Tibial artery (tissue), 4 donors: ENCODE results near the gene ASAP2.

Source experiments
- DNase-seq, 2 donors: peaks; one replicate each; pipeline ENCODE4 v3.0.0-alpha.2; 2019
- H3K27ac ChIP-seq, 2 donors: fragments of 200-600 bp; sonication (generic) in 1 of 2; 1 replicate in 1 of 2; 2 replicates in 1 of 2; pipeline ENCODE4 v1.5.1; 2018 to 2019; ENCODE audit warnings: mild to moderate bottlenecking in 1 of 2
- H3K27me3 ChIP-seq, 2 donors: fragments of 200-600 bp; sonication (generic) in 1 of 2; one replicate each; pipeline versions ENCODE4 v1.5.1 to v1.6.0; 2016 to 2019
- H3K36me3 ChIP-seq, 3 donors: fragments of 200-600 bp; sonication (generic) in 2 of 3; one replicate each; pipeline ENCODE4 v1.5.1; 2016 to 2019; ENCODE audit warnings: mild to moderate bottlenecking in 2 of 3
- H3K4me1 ChIP-seq, 4 donors: fragments of 200-600 bp; sonication (generic) in 2 of 4; 1 replicate in 3 of 4; 2 replicates in 1 of 4; pipeline ENCODE4 v1.5.1; 2016 to 2019
- H3K4me3 ChIP-seq, 2 donors: fragments of 200-600 bp; sonication (generic) in 1 of 2; 1 replicate in 1 of 2; 2 replicates in 1 of 2; pipeline ENCODE4 v1.5.1; 2018 to 2019; ENCODE audit warnings: mild to moderate bottlenecking in 2 of 2
- H3K9me3 ChIP-seq, 3 donors: fragments of 200-600 bp; sonication (generic) in 1 of 3; one replicate each; pipeline ENCODE4 v1.5.1; 2016 to 2019
- CTCF ChIP-seq, 2 experiments: fragments of 200-600 bp in 1 of 2; fragments of 450-650 bp in 1 of 2; IDR thresholded peaks; one replicate each; pipeline ENCODE4 v1.5.1; 2017 to 2019; ENCODE audit warnings: antibody characterized with exemption in 2 of 2, mild to moderate bottlenecking in 1 of 2, moderate library complexity in 1 of 2
- intact Hi-C: fragments of 100-400 bp; cut with DNase I; formaldehyde crosslinking; loops from one replicate; pipeline ENCODE4 v1.15.0; 2023; ENCODE audit warnings: low total_unique reads

Gene ASAP2

GRCh38 chr2:9228088-9228751, 21.6 kb downstream of the ASAP2 start:
- no peak for TF ChIP-seq CTCF (IDR thresholded peaks at IDR 0.05)
- H3K4me3 ChIP-seq = no peak overlapping the region
- no peaks in the 10 kb centered on the region for H3K36me3 ChIP-seq
- H3K4me1 ChIP-seq = peaks cover 0 to 73% (median 45%) of the 10 kb centered on the region in 4 donors
- no peak for DNase-seq
- no peak overlapping the region for H3K27ac ChIP-seq
- no peaks in the 10 kb centered on the region for H3K9me3 ChIP-seq
- no peaks in the 10 kb centered on the region for H3K27me3 ChIP-seq
- intact Hi-C loops = no loop called here

GRCh38 chr2:9228781-9229469, 22.3 kb downstream of the ASAP2 start:
- no peak for TF ChIP-seq CTCF (IDR thresholded peaks at IDR 0.05)
- peaks cover 0 to 73% (median 45%) of the 10 kb centered on the region in 4 donors for H3K4me1 ChIP-seq
- H3K4me3 ChIP-seq = no peak overlapping the region
- no peaks in the 10 kb centered on the region for H3K9me3 ChIP-seq
- no peak for DNase-seq
- no peaks in the 10 kb centered on the region for H3K36me3 ChIP-seq
- peak overlapping the region in 1 of 2 donors; percentile 70 for H3K27ac ChIP-seq
- H3K27me3 ChIP-seq = no peaks in the 10 kb centered on the region
- intact Hi-C loops = no loop called here

- Histone ChIP-seq H3K27me3 (no peaks in the 10 kb centered on the region), H3K4me1 (peaks cover 0 to 74% (median 48%) of the 10 kb centered on the region in 4 donors), H3K9me3 (no peaks in the 10 kb centered on the region), H3K27ac (peak overlapping the region in 1 of 2 donors; percentile 70), H3K36me3 (no peaks in the 10 kb centered on the region), H3K4me3 (no peak overlapping the region)
- intact Hi-C loops = no loop called here
- no peak for DNase-seq
- no peak for TF ChIP-seq CTCF (IDR thresholded peaks at IDR 0.05)
Observed at GRCh38 chr2:9229470-9229820, 22.8 kb downstream of the ASAP2 start.

GRCh38 chr2:9230051-9230802, 23.6 kb downstream of the ASAP2 start:
- no peaks in the 10 kb centered on the region for H3K27me3 ChIP-seq
- peaks cover 0 to 82% (median 56%) of the 10 kb centered on the region in 4 donors for H3K4me1 ChIP-seq
- TF ChIP-seq CTCF (IDR thresholded peaks at IDR 0.05) = no peak
- no peaks in the 10 kb centered on the region for H3K9me3 ChIP-seq
- DNase-seq = no peak
- H3K4me3 ChIP-seq = no peak overlapping the region
- H3K27ac ChIP-seq = peak overlapping the region; percentile 70 to 72
- intact Hi-C loops = no loop called here
- H3K36me3 ChIP-seq = no peaks in the 10 kb centered on the region

- Histone ChIP-seq H3K9me3 (no peaks in the 10 kb centered on the region), H3K4me1 (peaks cover 0 to 82% (median 62%) of the 10 kb centered on the region in 4 donors), H3K4me3 (no peak overlapping the region), H3K36me3 (no peaks in the 10 kb centered on the region), H3K27me3 (no peaks in the 10 kb centered on the region), H3K27ac (peak overlapping the region; percentile 70 to 72)
- intact Hi-C loops = no loop called here
- no peak for TF ChIP-seq CTCF (IDR thresholded peaks at IDR 0.05)
- DNase-seq = no peak
Observed at GRCh38 chr2:9230881-9231280, 24.3 kb downstream of the ASAP2 start.
